IPS-NIHi7 (cell line): ENCODE measurements around the gene CFAP74.
"Not testable (repeated sequence)": the region's sequence is repeated elsewhere in the genome, so short reads cannot be mapped to it uniquely, and the experiment has no call there.

ENCODE experiments used
- DNase-seq: peaks from one replicate; pipeline ENCODE4 v3.0.0; 2012; ENCODE audit warnings: mixed read lengths; ENCODE audit errors: extremely low spot score

The CFAP74 gene

DNA sequence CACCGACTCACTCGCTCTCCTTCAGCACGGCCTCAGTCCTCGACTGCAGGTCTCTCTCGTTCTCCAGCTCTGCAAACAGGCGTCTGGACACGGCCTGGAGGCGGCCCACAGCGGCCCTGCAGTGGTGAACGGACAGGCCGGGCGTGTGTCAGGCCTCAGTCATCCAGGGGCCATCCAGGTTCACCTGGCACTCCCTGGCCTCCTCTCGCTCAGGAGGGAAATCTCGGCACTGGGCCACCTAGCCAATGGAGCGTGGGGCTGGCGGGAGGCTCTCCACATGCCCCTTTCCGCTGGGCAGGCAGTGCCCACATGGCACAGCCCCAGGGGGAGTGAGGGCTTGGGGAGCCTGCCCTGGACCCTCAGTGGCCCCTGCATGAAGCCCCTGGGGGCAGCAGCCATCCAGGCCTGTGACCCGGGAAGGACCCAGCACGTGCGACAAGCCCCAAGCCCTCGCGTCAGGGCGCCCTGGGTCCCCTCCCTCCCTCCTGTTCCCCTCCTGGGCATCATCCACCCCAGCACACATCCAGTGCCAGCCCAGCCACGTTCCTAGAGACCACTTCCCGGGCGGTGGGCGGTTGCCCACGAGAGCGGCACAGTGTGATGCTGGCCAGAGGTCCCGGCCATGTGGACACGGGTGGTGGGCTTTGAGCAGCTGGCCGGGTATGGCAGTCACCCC, 18.1 kb downstream of the CFAP74 start:
- DNase-seq = no peak

DNA sequence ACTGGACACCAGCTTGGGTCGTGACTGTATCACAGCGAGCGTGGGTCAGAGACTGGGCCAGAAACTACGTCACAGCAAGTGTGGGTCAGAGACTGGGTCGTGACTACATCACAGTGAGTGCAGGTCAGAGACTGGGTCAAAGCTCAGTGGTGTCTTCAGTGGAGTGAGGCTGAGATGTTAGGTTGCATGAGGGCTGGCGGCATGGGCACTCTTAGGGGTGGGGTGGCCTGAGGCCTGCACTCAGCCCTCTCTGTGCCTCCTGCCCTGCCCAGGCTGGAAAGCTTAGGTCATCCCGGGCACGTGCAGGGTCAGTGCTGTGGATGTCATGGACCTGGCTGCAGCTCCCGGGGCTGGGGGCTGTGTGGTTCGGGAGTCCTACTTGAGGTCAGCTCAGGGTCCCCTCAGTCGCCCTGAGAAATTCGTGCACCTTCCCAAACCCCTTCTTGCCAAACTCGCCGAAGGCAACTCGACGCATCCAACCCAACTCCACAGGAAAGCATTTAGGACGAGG, 19.0 kb downstream of the CFAP74 start:
- DNase-seq = no peak

DNA sequence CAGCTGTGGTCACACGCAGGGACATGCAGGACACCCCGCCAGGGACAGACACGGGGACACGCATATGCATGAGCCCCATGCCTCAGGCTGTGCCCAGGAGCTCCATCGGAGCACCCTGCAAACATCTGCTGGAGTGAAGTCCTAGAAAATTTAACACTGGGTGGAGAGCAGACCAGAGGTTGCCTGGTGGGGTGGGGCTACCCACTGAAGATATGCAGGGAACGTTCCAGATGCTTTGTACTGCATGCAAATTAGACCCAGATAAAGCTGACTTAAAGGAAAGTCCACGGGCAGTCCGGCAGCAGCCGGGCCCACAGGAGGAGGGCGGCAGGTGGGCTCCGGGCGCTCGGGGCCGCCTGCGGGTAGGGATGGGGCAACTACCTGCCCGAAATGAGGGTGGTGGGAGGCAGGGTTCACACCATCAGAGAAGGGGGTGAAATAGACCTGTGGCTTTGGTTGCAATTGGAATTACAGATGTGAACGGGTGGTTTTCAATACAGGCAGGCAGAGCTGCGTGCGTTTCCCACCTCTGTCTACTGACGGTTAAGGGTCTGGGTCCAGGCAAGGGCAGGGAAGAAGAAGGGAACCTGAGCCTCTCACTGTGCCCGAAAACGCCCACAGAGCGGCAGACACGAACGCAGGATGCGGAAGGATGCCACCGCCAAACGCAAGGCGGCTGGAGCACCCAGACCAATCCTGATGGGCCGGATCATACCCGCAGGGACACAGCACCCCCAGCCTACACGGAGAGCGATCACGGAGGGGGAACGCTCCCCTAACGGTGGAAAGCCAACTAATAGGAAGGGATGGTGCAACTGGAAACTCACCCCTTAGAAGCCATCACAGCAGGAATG, 21.0 kb downstream of the CFAP74 start:
- no peak for DNase-seq

DNA sequence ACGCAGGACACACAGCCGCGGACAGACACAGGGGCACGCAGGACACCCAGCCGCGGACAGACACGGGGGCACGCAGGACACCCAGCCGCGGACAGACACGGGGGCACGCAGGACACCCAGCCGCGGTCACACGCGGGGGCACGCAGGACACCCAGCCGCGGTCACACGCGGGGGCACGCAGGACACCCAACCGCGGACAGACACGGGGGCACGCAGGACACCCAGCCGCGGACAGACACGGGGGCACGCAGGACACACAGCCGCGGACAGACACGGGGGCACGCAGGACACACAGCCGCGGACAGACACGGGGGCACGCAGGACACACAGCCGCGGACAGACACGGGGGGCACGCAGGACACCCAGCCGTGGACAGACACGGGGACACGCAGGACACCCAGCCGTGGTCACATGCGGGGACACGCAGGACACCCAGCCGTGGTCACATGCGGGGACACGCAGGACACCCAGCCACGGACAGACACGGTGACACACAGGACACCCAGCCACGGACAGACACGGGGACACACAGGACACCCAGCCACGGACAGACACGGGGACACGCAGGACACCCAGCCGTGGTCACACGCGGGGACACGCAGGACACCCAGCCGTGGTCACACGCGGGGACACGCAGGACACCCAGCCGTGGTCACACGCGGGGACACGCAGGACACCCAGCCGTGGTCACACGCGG, 21.8 kb downstream of the CFAP74 start:
- not testable (repeated sequence) for DNase-seq

DNA sequence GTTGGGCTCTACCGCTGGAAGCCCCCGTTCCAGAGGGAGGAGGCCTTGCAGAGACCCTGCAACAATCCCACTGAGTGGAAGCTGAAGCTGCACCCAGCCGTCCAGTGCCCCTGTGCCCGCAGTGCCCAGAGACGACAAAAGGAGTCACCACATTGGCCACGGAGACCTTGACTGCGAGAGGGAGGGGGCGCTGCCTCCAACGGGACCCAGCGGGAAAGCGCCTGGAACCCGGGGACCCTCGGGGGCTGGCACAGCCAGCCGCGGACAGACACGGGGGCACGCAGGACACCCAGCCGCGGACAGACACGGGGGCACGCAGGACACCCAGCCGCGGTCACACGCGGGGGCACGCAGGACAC, 22.5 kb downstream of the CFAP74 start:
- no peak for DNase-seq

DNA sequence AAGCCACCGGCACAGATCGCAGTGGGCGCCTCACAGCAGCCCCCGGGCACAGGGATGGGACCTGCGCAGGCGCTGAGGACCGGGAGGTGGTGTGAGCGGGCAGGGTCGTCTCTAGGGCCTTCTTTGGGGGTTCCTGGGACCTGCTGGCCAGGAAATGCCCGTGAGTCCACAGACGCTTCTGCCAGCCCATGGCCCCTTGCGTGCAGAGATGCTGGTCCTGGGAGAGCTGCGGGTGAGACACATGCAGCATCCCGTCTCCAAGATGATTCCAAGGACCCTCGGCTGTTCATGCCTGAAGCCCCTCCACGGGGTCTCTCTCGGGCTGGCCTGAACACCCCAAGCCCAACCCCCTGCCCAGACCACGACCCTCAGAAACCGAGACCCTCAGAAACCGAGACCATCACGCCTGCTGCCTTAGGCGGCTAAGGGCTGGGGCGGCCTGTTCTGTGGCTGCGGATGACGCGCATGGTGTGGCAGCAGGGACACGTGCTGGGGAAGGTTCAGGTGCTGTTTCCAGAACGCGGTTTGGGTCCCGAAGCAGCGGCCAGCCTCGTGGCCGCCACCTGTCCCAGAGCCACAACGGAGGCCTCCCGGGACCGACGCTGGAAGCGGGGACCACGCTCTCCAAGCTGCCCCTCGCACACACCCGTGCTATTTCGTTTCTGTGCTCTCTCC, 23.0 kb downstream of the CFAP74 start:
- no peak for DNase-seq

DNA sequence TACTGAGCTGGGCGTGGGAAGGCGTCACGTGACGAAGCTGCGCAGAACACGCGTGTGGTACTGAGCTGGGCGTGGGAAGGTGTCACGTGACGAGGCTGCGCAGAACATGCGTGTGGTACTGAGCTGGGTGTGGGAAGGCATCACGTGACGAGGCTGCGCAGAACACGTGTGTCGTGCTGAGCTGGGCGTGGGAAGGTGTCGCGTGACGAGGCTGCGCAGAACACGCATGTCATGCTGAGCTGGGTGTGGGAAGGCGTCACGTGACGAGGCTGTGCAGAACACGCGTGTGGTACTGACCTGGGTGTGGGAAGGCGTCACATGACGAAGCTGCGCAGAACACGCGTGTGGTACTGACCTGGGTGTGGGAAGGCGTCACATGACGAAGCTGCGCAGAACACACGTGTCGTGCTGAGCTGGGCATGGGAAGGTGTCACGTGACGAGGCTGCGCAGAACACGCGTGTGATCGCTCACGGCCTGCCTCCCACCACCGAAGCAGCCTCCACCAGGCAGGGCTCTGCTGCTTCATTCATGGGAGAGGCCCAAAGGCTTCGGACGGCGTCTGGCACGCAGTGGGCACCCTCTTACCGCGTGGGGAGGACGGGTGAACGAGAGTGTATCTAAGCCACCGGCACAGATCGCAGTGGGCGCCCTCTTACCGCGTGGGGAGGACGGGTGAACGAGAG, 24.0 kb downstream of the CFAP74 start:
- DNase-seq = no peak

DNA sequence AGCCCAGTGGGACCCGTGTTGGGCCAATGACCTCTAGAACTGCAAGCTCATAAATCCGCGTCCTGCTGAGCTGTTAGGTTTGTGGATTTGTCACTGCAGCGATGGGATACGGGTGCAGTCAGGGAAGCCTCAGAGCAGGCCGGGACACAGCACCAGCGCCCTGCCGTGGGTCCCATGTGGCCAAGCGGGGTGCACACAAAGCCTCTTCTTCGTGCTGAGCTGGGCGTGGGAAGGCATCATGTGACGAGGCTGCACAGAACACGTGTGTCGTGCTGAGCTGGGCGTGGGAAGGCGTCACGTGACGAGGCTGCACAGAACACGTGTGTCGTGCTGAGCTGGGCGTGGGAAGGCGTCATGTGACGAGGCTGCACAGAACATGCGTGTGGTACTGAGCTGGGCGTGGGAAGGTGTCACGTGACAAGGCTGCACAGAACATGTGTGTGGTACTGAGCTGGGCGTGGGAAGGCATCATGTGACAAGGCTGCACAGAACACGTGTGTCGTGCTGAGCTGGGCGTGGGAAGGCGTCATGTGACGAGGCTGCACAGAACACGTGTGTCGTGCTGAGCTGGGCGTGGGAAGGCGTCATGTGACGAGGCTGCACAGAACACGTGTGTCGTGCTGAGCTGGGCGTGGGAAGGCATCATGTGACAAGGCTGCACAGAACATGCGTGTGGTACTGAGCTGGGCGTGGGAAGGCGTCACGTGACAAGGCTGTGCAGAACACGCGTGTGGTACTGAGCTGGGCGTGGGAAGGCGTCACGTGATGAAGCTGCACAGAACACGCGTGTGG, 24.7 kb downstream of the CFAP74 start:
- DNase-seq = not testable (repeated sequence)

DNA sequence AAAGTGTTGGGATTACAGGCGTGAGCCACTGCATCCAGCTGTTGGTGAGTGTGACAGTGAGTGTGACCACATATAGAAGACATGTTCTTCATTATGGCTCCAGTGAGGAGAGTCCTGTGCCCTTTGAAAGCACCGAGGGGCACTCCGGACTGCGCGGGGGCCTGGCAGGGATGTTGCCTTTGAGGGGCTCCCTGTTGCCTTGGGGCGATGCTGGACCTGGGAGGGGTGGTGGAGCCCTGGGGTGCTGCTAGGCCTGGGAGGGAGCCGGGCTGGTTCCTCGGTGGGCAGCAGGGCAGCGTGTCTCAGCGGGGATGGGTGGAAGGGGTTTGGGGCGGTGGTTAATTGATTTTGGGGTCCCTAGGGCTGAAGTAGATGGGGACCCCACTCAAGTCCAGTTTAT, 25.5 kb downstream of the CFAP74 start:
- no peak for DNase-seq

DNA sequence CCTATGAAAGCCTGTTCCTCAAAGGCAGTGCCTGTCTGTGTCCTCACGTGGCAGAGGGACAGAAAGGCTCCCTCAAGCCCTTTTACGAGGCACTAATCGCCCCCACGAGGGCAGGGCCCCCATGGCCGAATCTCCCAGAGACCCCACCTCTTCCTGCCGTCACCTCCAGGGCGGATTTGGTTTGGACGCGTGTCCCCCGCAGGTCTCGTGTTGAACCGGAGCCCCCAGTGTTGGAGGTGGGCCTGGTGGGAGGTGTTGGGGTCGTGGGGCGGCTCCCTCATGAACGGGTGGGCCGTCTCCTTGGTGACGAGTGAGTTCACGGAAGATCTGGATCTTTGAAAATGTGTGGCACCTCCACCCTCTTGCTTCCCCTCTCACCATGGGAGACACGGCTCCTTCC, 27.6 kb downstream of the CFAP74 start:
- DNase-seq = no peak

DNA sequence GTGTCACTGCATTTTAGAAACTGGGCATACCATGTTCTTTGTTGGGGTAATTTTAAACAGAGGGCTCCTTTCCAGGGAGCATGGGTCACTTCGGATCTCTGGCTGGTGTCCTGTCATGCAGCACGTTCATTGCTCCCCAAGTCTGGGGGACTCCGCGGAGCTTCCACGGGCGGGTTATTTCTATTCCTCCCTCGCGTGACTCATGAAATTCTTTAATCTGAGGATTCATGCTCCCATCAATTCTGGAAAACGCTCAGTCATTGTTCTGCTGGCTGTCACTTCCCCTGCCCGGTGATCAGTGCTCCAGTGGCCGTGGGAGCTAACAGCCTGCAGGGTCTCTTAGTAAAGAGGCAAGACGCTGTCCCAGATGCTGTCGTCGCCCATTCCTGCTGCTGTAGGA, 28.1 kb downstream of the CFAP74 start:
- DNase-seq = no peak

DNA sequence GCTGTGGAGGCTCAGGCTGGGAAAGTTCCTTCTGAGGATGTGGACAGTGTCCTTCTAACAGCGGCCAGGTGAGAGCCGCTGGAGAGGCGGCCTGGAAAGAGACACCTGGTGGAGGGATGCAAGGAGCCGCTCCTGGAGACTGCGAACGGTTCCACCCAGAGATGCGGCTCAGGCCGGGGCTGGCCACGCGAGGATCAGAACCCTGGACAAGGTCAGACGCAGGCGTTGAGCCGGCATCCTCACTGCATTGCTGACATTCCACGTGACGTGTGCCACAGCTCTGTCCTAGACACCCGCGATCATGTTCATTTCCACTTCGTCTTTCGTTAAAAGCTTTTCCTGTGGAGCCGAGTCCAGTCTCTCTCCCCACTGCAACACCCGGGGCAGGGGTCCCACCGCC, 28.8 kb downstream of the CFAP74 start:
- DNase-seq = peak; percentile 64

DNA sequence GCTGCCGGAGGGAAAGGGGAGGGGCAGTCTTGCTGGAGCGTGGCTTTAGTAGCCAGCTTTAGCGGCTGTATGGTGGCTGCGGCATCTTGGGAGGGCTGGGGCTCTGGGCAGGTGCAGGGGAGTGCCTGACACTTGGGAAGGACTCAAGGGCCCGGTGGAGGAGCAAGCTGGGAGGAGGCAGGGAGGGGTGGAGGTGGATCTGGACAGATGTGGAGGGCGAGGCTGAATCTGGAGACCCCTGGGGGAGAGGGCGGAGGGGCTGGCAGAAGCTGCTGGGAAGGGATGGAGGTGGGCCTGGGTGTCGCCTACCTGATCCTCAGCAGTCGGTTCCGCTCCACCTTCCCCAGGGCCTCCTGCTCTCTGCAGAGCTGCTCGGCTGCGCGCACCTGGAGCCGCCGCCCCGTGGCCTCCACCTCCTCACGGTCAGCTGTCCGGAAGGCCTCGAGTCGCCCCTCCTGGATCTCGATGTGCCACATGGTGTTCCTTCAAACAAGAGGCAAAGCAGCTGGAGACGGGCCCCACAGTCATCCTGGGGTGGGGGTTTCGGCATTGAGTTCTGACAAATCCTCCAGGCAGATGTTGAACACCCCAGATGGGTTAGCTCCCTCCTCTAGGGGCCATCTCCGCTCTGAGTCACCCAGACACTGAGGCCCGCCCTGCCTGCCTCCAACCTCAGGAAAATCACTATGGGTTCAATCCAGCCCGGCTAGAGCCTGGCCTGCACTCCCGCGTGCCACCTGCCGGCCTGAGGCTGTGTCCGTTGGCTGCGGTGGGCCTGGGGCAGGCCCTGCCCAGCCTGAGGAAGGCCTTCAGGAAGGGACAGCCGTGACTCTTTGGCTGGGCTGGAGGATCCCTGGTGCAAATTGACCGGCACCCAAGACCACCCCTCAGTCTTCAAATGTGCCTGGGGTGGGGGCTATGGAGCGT, 29.6 kb downstream of the CFAP74 start:
- no peak for DNase-seq

DNA sequence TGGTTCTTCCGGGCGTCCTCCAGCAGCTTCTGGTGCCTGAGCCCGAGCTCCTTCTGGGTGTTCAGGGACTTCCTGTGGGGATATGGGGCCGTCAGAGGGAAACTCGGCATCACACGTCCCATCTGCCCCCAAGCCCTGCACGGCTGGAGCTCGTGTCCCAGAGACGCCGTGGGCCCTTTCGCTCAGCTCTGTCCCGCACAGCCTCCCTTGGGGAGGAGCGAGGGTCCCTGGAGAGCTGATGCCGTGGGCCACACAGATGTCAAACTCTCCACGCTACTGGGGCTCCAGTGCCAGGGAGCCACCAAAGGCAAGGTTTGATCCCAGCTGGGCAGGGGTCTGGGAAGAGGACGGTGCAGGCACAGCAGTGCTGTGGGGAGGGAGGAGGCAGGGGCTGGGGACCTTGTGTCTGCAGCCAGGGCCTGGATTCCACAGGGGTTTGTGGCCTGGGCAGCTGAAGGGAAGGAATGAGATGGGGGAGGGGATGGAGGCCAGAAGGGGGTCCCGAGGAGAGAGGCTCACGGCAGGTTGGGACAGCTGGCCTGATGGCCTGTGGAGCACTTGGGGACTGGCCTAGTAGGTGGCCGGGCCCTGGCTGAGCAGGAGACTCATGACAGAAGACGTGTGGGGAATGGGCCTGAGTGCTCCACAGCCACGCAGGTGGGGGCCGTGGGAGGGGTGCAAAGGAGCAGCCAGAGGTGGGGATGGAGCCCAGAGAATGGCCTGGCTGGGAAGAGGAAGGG, 30.4 kb downstream of the CFAP74 start:
- no peak for DNase-seq

DNA sequence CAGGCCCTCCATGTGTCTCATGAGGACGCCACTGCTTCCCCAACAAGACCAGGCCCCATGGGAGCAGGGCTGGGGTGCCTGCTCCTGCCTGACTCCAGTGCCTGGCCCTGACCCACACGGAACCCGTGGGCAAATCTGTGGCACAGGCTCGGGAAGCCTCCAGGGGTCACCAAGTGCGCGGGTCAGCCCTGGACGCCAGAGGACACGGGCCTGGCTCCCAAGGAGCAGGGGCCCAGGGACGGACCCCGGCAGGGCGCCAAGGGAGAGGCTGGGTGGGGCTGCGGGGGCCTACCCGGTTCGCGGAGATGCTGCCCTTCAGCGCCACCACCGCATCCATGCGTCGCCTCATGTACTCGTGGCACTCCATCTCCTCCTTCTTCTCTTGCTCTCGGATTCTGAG, 31.9 kb downstream of the CFAP74 start:
- DNase-seq = no peak

DNA sequence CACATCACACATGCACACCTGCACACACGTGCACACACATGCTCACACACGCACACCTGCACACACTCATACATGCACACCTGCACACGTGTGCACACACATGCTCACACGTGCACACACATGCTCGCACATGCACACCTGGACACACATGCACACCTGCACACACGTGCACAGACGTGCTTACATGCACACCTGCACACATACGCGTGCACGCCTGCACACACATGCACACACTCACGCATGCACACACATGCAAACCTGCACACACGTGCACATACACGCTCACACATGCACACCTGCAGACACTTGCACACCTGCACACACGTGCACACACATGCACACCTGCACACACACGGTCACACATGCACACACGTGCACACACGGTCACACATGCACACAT, 32.6 kb downstream of the CFAP74 start:
- no peak for DNase-seq

DNA sequence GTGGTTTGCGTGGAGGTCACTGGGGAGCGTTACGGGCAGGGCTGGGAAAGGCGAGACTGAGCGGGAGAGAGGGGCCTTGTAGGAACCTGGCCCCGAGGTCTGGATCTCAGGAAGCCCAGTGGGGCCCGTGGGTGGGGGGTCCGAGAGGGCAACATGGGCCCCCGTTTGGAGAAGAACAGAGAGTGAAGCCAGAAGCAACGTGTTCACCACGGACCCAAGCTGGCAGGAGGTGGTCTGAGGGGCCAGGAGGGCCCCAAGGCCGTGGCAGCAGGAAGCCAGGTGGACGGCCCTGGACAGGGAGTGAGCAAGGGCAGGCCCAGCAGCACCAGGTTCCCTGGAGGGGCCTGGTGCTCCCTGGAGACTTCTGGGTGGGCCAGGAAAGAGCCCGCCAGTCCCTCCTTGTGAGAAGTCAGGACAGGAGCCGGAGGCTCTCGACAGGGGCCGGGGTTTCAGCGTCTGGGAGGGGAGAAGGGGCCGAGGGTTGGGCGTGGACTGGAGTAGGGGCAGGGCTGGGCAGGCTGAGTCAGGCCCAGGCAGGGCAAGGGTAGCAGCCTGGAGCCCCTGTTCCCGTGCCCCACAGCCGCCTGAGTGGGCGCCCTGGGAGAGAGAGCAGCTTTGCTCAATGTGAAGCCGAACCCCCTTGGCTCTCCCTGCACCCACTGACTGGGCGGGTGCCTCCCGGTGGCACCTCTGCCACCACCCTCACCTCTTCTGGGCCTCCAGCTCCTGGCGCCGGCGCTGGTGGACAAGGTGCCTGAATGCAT, 33.5 kb downstream of the CFAP74 start:
- no peak for DNase-seq

DNA sequence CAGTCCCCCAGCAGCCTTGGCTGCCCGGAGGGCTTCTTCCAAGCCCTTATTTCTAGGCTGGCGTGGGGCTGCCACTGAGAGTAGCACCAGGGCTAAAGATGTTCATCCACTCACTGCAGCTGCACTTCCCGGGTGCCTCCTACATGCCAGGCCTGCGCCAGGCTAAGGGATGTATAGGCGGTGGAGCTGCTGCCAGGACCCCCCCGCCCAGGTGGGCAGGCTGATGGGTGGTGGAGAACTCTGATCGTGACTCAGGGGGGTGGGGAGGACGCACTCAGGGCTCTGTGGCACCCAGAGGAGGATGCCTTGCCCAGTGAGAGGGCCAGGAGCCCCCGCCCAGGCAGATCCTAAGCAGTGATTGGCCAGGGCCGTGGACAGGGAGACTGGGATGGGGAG, 34.1 kb downstream of the CFAP74 start:
- DNase-seq = no peak
